GM10248 (cell line): ENCODE data around the gene CACNA1C.

Experiments used
- CTCF ChIA-PET: fragments of 300-600 bp; sonication (Branson Sonifier 250); formaldehyde crosslinking; extraction: SDS; loops from one replicate; lab custom pipeline; 2021; ENCODE audit warnings: antibody characterized with exemption; lab: Yijun Ruan, JAX
- POLR2A ChIA-PET: fragments of 350-650 bp; sonication (Branson Sonifier 250); formaldehyde crosslinking; extraction: SDS; loops from one replicate; lab custom pipeline; 2020; ENCODE audit warnings: antibody characterized with exemption; lab: Yijun Ruan, JAX
- DNase-seq: peaks from one replicate; pipeline ENCODE4 v3.0.0; 2012; ENCODE audit errors: extremely low spot score
- TF ChIP-seq, protein P1 (sequence below): IDR thresholded peaks from 2 replicates; pipeline ENCODE4 v1.5.1; 2012; ENCODE audit warnings: mild to moderate bottlenecking, low read depth; ENCODE audit errors: extremely low read depth, missing control alignments, control extremely low read depth

The CACNA1C gene

DNA sequence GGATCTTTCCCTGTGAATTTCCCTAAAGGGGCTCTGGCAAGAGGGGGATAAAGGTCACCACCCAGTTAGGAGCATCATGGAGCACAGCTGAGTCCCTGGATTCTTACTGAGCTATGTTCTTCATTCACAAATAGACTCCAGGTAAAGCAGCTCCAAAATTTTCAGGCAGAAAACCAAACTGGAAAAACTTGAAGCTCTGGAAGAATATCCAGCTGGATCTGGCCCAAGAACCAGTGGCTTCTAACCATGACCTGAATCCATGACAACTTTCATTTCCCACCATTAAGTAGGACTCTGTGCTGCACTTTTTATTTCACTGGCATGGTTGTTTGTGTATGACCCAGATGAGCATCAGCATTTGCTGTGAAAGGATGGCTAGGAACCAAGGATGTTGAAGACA, 561.6 kb downstream of the CACNA1C start:
- TF ChIP-seq, protein P1, sequence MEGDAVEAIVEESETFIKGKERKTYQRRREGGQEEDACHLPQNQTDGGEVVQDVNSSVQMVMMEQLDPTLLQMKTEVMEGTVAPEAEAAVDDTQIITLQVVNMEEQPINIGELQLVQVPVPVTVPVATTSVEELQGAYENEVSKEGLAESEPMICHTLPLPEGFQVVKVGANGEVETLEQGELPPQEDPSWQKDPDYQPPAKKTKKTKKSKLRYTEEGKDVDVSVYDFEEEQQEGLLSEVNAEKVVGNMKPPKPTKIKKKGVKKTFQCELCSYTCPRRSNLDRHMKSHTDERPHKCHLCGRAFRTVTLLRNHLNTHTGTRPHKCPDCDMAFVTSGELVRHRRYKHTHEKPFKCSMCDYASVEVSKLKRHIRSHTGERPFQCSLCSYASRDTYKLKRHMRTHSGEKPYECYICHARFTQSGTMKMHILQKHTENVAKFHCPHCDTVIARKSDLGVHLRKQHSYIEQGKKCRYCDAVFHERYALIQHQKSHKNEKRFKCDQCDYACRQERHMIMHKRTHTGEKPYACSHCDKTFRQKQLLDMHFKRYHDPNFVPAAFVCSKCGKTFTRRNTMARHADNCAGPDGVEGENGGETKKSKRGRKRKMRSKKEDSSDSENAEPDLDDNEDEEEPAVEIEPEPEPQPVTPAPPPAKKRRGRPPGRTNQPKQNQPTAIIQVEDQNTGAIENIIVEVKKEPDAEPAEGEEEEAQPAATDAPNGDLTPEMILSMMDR, result no peak
- CTCF ChIA-PET, result no interaction called here
- POLR2A ChIA-PET, result no interaction called here
- no peak for DNase-seq

- ChIA-PET CTCF (interaction anchor here (1.8 kb wide), 1 partner anchor 16 kb away, joined by 4 read pairs; no protein-coding TSS in a partner anchor), POLR2A (no interaction called here)
- no peak for DNase-seq
- TF ChIP-seq, protein P1, result no peak
Measured at GRCh38 chr12:2615665-2616402, 563.0 kb downstream of the CACNA1C start.

- no peak for DNase-seq
- POLR2A ChIA-PET, result no interaction called here
- CTCF ChIA-PET, result interaction anchor here (1.4 to 1.8 kb wide), 2 partner anchors 9 to 16 kb away, joined by 4 to 7 read pairs; no protein-coding TSS in a partner anchor
- TF ChIP-seq, protein P1, result no peak
Measured at GRCh38 chr12:2616763-2617162, 564.0 kb downstream of the CACNA1C start.

- CTCF ChIA-PET, result interaction anchor here (1.4 to 1.8 kb wide), 2 partner anchors 9 to 15 kb away, joined by 4 to 7 read pairs; no protein-coding TSS in a partner anchor
- no peak for DNase-seq
- POLR2A ChIA-PET, result no interaction called here
- TF ChIP-seq, protein P1, result no peak
Measured at GRCh38 chr12:2617365-2617764, 564.6 kb downstream of the CACNA1C start.

DNA sequence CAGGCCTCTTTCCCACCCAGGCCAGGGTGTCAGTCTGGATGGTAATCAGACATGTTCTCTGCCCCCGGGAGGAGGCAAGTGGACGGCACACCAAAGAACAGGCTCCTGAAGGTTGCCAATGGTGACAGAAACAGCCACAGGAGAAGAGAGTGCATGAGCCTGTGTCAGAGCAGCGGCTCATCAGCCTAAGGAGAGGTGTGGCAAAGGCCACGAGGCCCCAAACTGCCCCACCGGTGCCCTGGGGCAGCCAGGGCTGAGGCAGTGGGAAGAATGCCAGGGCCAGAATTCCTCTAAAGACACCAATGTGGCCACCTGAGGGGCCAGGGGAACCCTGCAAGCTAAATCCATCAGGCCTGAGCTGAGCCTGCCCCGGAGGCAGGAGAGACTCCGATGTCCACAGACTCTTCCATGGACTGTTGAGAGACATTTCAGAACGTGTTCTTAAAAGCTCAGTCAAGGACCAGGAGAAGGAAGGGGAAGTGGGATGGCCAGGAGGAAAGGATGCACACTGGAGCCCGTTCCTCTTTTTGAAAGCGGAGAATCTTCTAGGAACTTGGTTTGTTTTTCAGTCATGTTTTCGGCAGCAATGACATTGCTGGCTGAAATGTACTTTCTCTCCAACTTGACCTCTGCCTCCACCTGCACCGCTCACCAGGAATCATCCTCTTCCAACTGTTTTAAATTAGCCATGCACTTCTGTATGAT, 565.7 kb downstream of the CACNA1C start:
- ChIA-PET POLR2A (no interaction called here), CTCF (no interaction called here)
- TF ChIP-seq, protein P1, result no peak
- no peak for DNase-seq

DNA sequence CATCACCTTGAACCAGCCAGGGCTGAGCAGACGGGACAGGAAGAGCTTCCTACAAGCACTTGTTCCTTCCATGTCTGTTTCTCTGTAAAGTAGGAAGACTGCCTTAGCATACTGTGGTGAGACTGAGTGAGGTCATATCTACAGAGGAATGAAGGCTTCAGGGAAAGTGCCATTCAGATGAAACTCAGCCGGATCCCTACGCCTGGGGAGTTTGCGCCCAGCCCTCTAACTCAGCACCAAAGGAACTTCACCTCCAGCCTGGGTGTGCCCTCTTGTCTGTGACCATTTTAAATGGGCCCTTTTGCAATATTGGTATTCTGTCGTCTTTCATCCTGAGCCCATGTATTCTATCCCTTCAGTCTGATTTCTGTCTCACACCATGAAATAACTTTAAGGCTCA, 566.3 kb downstream of the CACNA1C start:
- POLR2A ChIA-PET, result no interaction called here
- TF ChIP-seq, protein P1, result no peak
- no peak for DNase-seq
- CTCF ChIA-PET, result no interaction called here
